Transverse colon (tissue), 4 donors: Measurements from ENCODE around the gene TNFAIP8L3. TPM values are rescaled to one million over a fixed set of nuclear protein-coding genes. Genes with fewer than 3 reads are reported as not detected.
A peak's percentile ranks its signal among the peaks of the same experiment; 100 is the strongest.

ENCODE experiments used
- DNase-seq: peaks from one replicate; pipeline ENCODE4 v3.0.0-alpha.2; 2019
- H3K27ac ChIP-seq, 4 donors: fragments of 200-600 bp; sonication (generic); 2 replicates each; pipeline ENCODE4 v1.5.1; 2016 to 2018; ENCODE audit warnings: inconsistent platforms in 4 of 4
- H3K27me3 ChIP-seq: fragments of 200-600 bp; sonication (generic); 2 replicates; pipeline ENCODE4 v1.5.1; 2017; ENCODE audit warnings: inconsistent platforms
- H3K36me3 ChIP-seq, 4 donors: fragments of 200-600 bp; sonication (generic); 2 replicates each; pipeline ENCODE4 v1.5.1; 2017 to 2019; ENCODE audit warnings: inconsistent platforms in 4 of 4
- H3K4me1 ChIP-seq, 4 donors: fragments of 200-600 bp; sonication (generic); 2 replicates each; pipeline ENCODE4 v1.5.1; 2017 to 2020; ENCODE audit warnings: inconsistent platforms in 4 of 4
- H3K4me3 ChIP-seq, 4 donors: fragments of 200-600 bp; sonication (generic); 1 replicate in 1 of 4; 2 replicates in 3 of 4; pipeline versions ENCODE4 v1.5.1 to v1.6.1; 2017 to 2019; ENCODE audit warnings: inconsistent platforms in 4 of 4
- H3K9me3 ChIP-seq, 2 donors: fragments of 200-600 bp; sonication (generic); 2 replicates each; pipeline ENCODE4 v1.5.1; 2017 to 2019; ENCODE audit warnings: inconsistent platforms in 2 of 2
- CTCF ChIP-seq, 5 experiments: fragments of 200-600 bp in 3 of 5; fragments of 450-650 bp in 2 of 5; sonication (generic) in 3 of 5; IDR thresholded peaks; 1 replicate in 2 of 5; 2 replicates in 3 of 5; pipeline ENCODE4 v1.5.1; 2016 to 2017; ENCODE audit warnings: antibody characterized with exemption in 5 of 5, inconsistent platforms in 3 of 5, mild to moderate bottlenecking in 2 of 5, moderate library complexity in 1 of 5
- EP300 ChIP-seq: sonication (generic); formaldehyde crosslinking; IDR thresholded peaks from one replicate; pipeline ENCODE4 v1.6.1; 2017; ENCODE audit warnings: antibody characterized with exemption, low read depth
- POLR2A ChIP-seq: fragments of 450-650 bp; IDR thresholded peaks from one replicate; pipeline ENCODE4 v1.6.1; 2016; ENCODE audit warnings: antibody characterized with exemption, mild to moderate bottlenecking, moderate library complexity
- POLR2AphosphoS5 ChIP-seq, 3 donors: sonication (generic); formaldehyde crosslinking; IDR thresholded peaks; one replicate each; pipeline ENCODE4 v1.6.1; 2016; ENCODE audit warnings: antibody characterized with exemption in 3 of 3
- WGBS, 2 donors: methylation state at CpG; one replicate each; pipeline ENCODE4 v1.1.5; 2018; ENCODE audit warnings: low coverage in 1 of 2; 5-methylcytosine and 5-hydroxymethylcytosine counted together
- in situ Hi-C, 4 donors: fragments of 200-750 bp; cut with MboI; loops; one replicate each; pipeline versions ENCODE4 v1.15.0 to v1.15.1; 2017; ENCODE audit warnings: low sequenced_read_pairs in 3 of 4, low pct_ligation_motif_present in 1 of 4, low pct_unique_long_range_greater_than_20kb in 1 of 4
- intact Hi-C: fragments of 100-400 bp; cut with DNase I; formaldehyde crosslinking; loops from one replicate; pipeline ENCODE4 v1.15.1; 2023; ENCODE audit warnings: low total_unique reads
- total RNA-seq, 4 donors: library from RNA; depleted of rRNA; stranded (reverse); fragments of >200 nt; gene quantifications; one replicate each; pipeline ENCODE4 v1.1.0, GENCODE V29; 2016

TNFAIP8L3 gene
- total RNA-seq, 4 donors from 2014 or later, result 6.8 to 35.5 (median 8.6) TPM

- Histone ChIP-seq H3K27ac (no peak overlapping the region), H3K27me3 (no peaks in the 10 kb centered on the region), H3K36me3 (no peaks in the 10 kb centered on the region), H3K4me1 (peaks cover 0 to 5% (median 2%) of the 10 kb centered on the region in 4 donors), H3K4me3 (no peak overlapping the region), H3K9me3 (no peaks in the 10 kb centered on the region)
- TF ChIP-seq EP300 (no peak), POLR2A (no peak), POLR2AphosphoS5 (IDR thresholded peaks at IDR 0.05) (no peak), CTCF (IDR thresholded peaks at IDR 0.05) (no peak)
- intact Hi-C loops (loop anchor here (10.0 kb wide), 1 partner anchor 56 kb away; no protein-coding TSS in a partner anchor), in situ Hi-C loops (no loop called here)
- DNase-seq, result no peak
Observed at GRCh38 chr15:51079226-51079625, 15.5 kb downstream of the TNFAIP8L3 start.

GRCh38 chr15:51077221-51078153, 17.2 kb downstream of the TNFAIP8L3 start:
- no peaks in the 10 kb centered on the region for H3K27me3 ChIP-seq
- DNase-seq, result peak; percentile 71
- intact Hi-C loops (loop anchor here (10.0 kb wide), 1 partner anchor 57 kb away; no protein-coding TSS in a partner anchor), in situ Hi-C loops (no loop called here)
- WGBS, 2 donors, result 65 to 90% methylated on average over 8 to 32 of the region's 32 CpGs
- H3K9me3 ChIP-seq, result no peaks in the 10 kb centered on the region
- no peaks in the 10 kb centered on the region for H3K36me3 ChIP-seq
- no peak for TF ChIP-seq POLR2A
- TF ChIP-seq POLR2AphosphoS5 (IDR thresholded peaks at IDR 0.05), result no peak
- TF ChIP-seq EP300, result no peak
- TF ChIP-seq CTCF (IDR thresholded peaks at IDR 0.05), result no peak
- peaks cover 0 to 5% (median 2%) of the 10 kb centered on the region in 4 donors for H3K4me1 ChIP-seq
- H3K27ac ChIP-seq, result peak overlapping the region; percentile 32 to 57 (median 46)
- peak overlapping the region in 2 of 4 donors; percentile 2 to 10 for H3K4me3 ChIP-seq

- no peaks in the 10 kb centered on the region for H3K9me3 ChIP-seq
- WGBS, 2 donors, result 78 to 86% methylated on average over 14 to 16 of the region's 16 CpGs
- no peaks in the 10 kb centered on the region for H3K27me3 ChIP-seq
- in situ Hi-C loops (no loop called here), intact Hi-C loops (loop anchor here (10.0 kb wide), 1 partner anchor 58 kb away; no protein-coding TSS in a partner anchor)
- peak overlapping the region; percentile 32 to 57 (median 46) for H3K27ac ChIP-seq
- no peak overlapping the region for H3K4me3 ChIP-seq
- peaks cover 0 to 5% (median 2%) of the 10 kb centered on the region in 4 donors for H3K4me1 ChIP-seq
- no peak for TF ChIP-seq POLR2AphosphoS5 (IDR thresholded peaks at IDR 0.05)
- no peak for TF ChIP-seq POLR2A
- TF ChIP-seq EP300, result no peak
- no peak for TF ChIP-seq CTCF (IDR thresholded peaks at IDR 0.05)
- DNase-seq, result no peak
- no peaks in the 10 kb centered on the region for H3K36me3 ChIP-seq
Observed at GRCh38 chr15:51076524-51077220, 18.0 kb downstream of the TNFAIP8L3 start.
